PC-3 (cell line): Measurements from ENCODE around the gene ASMTL. TPM values are rescaled to one million over a fixed set of nuclear protein-coding genes. Genes with fewer than 3 reads are reported as not detected.

Experiments used
- ATAC-seq: fragments of 200-7000 bp; cut with Tn5 transposase; 2 replicates; pipeline ENCODE4 v1.9.1; 2020; ENCODE audit warnings: mild to moderate bottlenecking, moderate library complexity
- BruUV-seq: library from RNA; stranded (reverse); fragments of 400-500 nt; replicated peaks from 2 replicates; lab custom pipeline; 2021; lab: Mats Ljungman, UMichigan
- CTCF ChIA-PET: fragments of 300-600 bp; sonication (Branson Sonifier 250); formaldehyde crosslinking; loops from one replicate; lab custom pipeline; 2022; ENCODE audit warnings: antibody characterized with exemption; lab: Charles Lee
- POLR2A ChIA-PET: fragments of 300-600 bp; sonication (Branson Sonifier 250); formaldehyde crosslinking; loops from one replicate; lab custom pipeline; 2022; ENCODE audit warnings: antibody characterized with exemption; ENCODE audit not compliant: unreplicated experiment; lab: Charles Lee
- DNase-seq: peaks from one replicate; pipeline ENCODE4 v3.0.0-alpha.2; 2015
- H2AFZ ChIP-seq: fragments of 300-600 bp; sonication (generic); 2 replicates; pipeline ENCODE4 v1.6.0; 2016; ENCODE audit warnings: antibody characterized with exemption, low read length
- H3F3A ChIP-seq: fragments of 300-600 bp; sonication (generic); one replicate; pipeline ENCODE4 v1.6.0; 2017; ENCODE audit warnings: antibody characterized with exemption, low read length, control low read depth, mild to moderate bottlenecking; ENCODE audit not compliant: unreplicated experiment
- H3K27ac ChIP-seq: fragments of 300-600 bp; sonication (generic); 2 replicates; pipeline ENCODE4 v1.5.1; 2016; ENCODE audit warnings: mild to moderate bottlenecking, low read length
- H3K27me3 ChIP-seq: fragments of 300-600 bp; sonication (generic); 2 replicates; pipeline ENCODE4 v1.6.1; 2016; ENCODE audit warnings: low read length, mixed read lengths
- H3K36me3 ChIP-seq: fragments of 300-600 bp; sonication (generic); 2 replicates; pipeline ENCODE4 v1.6.1; 2016; ENCODE audit warnings: low read depth, mixed run types, low read length, mixed read lengths
- H3K4me1 ChIP-seq: fragments of 300-600 bp; sonication (generic); 2 replicates; pipeline ENCODE4 v1.5.1; 2016; ENCODE audit warnings: low read length; ENCODE audit not compliant: insufficient read depth
- H3K4me2 ChIP-seq: fragments of 300-600 bp; sonication (generic); 2 replicates; pipeline ENCODE4 v1.6.0; 2016; ENCODE audit warnings: low read length
- H3K4me3 ChIP-seq: fragments of 300-600 bp; sonication (generic); 2 replicates; pipeline ENCODE4 v1.5.1; 2016; ENCODE audit warnings: mild to moderate bottlenecking, low read length, mixed read lengths
- H3K79me2 ChIP-seq: fragments of 300-600 bp; sonication (generic); 2 replicates; pipeline ENCODE4 v1.6.1; 2017; ENCODE audit warnings: low read length, mixed read lengths
- H3K9ac ChIP-seq: fragments of 300-600 bp; sonication (generic); 2 replicates; pipeline ENCODE4 v1.6.0; 2016; ENCODE audit warnings: mild to moderate bottlenecking, low read length
- H3K9me2 ChIP-seq: fragments of 300-600 bp; sonication (generic); replicated peaks from 2 replicates; pipeline ENCODE4 v1.6.1; 2016; ENCODE audit warnings: mixed run types, low read length, mixed read lengths
- H3K9me3 ChIP-seq: fragments of 300-600 bp; sonication (generic); 2 replicates; pipeline ENCODE4 v1.6.1; 2016; ENCODE audit warnings: low read length, mixed read lengths
- H4K20me1 ChIP-seq: fragments of 300-600 bp; sonication (generic); 2 replicates; pipeline ENCODE4 v1.6.1; 2016; ENCODE audit warnings: low read length, mixed read lengths
- EZH2 ChIP-seq: fragments of 300-600 bp; sonication (generic); IDR thresholded peaks from one replicate; pipeline ENCODE4 v1.6.1; 2017; ENCODE audit warnings: antibody characterized with exemption, mild to moderate bottlenecking, low read length; ENCODE audit not compliant: unreplicated experiment
- EZH2phosphoT487 ChIP-seq: fragments of 300-600 bp; sonication (generic); IDR thresholded peaks from 2 replicates; pipeline ENCODE4 v1.6.1; 2018; ENCODE audit warnings: mild to moderate bottlenecking, antibody characterized with exemption, low read length, borderline replicate concordance
- intact Hi-C: fragments of 100-400 bp; cut with micrococcal nuclease; formaldehyde crosslinking; loops from 2 replicates; pipeline ENCODE4 v1.9.0; 2023
- total RNA-seq: library from RNA; depleted of rRNA; stranded (reverse); fragments of >200 nt; gene quantifications from 2 replicates; pipeline ENCODE4 v1.2.3, GENCODE V29; 2014
- TF ChIP-seq, protein P1 (sequence below): fragments of 300-600 bp; sonication (generic); conservative IDR thresholded peaks from 2 replicates; pipeline ENCODE4 v1.5.1; 2017; ENCODE audit warnings: antibody characterized with exemption, low read depth, mild to moderate bottlenecking, low read length

The ASMTL gene
- total RNA-seq, 1 experiment from 2014 or later: 6.7 TPM

- no peaks in the 10 kb centered on the region for H3K27me3 ChIP-seq
- POLR2A ChIA-PET: no interaction called here
Measured at GRCh38 chrX:1359477-1359873, 93.2 kb downstream of the ASMTL start.

GRCh38 chrX:1358793-1359476 lies 93.8 kb downstream of the ASMTL start:
- Histone ChIP-seq H3K9me3 (no peaks in the 10 kb centered on the region), H3K9ac (no peak overlapping the region), H3F3A (no peaks in the 10 kb centered on the region), H2AFZ (no peak overlapping the region), H3K36me3 (no peaks in the 10 kb centered on the region), H4K20me1 (no peaks in the 10 kb centered on the region), H3K4me3 (no peak overlapping the region), H3K27ac (no peak overlapping the region), H3K9me2 (no peaks in the 10 kb centered on the region), H3K4me1 (no peaks in the 10 kb centered on the region), H3K4me2 (no peak overlapping the region), H3K27me3 (no peaks in the 10 kb centered on the region), H3K79me2 (no peaks in the 10 kb centered on the region)
- DNase-seq (no peak), ATAC-seq (no peak)
- ChIA-PET CTCF (no interaction called here), POLR2A (no interaction called here)
- BruUV-seq: no TSS peak
- intact Hi-C loops: no loop called here
- TF ChIP-seq EZH2phosphoT487: no peak

More at GRCh38 chrX:1359477-1359873, 93.2 kb downstream of the ASMTL start:
- H3K4me3 ChIP-seq: no peak overlapping the region
- H3F3A ChIP-seq: no peaks in the 10 kb centered on the region
- H4K20me1 ChIP-seq: no peaks in the 10 kb centered on the region
- no peaks in the 10 kb centered on the region for H3K4me1 ChIP-seq
- no peak for DNase-seq
- no peaks in the 10 kb centered on the region for H3K36me3 ChIP-seq
- no peak overlapping the region for H3K4me2 ChIP-seq
- no peak overlapping the region for H3K27ac ChIP-seq
- intact Hi-C loops: no loop called here
- CTCF ChIA-PET: no interaction called here
- no peaks in the 10 kb centered on the region for H3K79me2 ChIP-seq
- no peak overlapping the region for H3K9ac ChIP-seq
- TF ChIP-seq EZH2phosphoT487: no peak
- TF ChIP-seq, protein P1, sequence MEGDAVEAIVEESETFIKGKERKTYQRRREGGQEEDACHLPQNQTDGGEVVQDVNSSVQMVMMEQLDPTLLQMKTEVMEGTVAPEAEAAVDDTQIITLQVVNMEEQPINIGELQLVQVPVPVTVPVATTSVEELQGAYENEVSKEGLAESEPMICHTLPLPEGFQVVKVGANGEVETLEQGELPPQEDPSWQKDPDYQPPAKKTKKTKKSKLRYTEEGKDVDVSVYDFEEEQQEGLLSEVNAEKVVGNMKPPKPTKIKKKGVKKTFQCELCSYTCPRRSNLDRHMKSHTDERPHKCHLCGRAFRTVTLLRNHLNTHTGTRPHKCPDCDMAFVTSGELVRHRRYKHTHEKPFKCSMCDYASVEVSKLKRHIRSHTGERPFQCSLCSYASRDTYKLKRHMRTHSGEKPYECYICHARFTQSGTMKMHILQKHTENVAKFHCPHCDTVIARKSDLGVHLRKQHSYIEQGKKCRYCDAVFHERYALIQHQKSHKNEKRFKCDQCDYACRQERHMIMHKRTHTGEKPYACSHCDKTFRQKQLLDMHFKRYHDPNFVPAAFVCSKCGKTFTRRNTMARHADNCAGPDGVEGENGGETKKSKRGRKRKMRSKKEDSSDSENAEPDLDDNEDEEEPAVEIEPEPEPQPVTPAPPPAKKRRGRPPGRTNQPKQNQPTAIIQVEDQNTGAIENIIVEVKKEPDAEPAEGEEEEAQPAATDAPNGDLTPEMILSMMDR: no peak
- no peak for TF ChIP-seq EZH2
- no peak for ATAC-seq
- no peaks in the 10 kb centered on the region for H3K9me2 ChIP-seq
- no peak overlapping the region for H2AFZ ChIP-seq
- BruUV-seq: no TSS peak
- H3K9me3 ChIP-seq: no peaks in the 10 kb centered on the region

- ChIA-PET CTCF (no interaction called here), POLR2A (no interaction called here)
- H3K79me2 ChIP-seq: no peaks in the 10 kb centered on the region
- no peak overlapping the region for H3K27ac ChIP-seq
- no peaks in the 10 kb centered on the region for H3K9me2 ChIP-seq
- ATAC-seq (no peak), DNase-seq (no peak)
- H3K4me3 ChIP-seq: no peak overlapping the region
- H3K36me3 ChIP-seq: no peaks in the 10 kb centered on the region
- H3F3A ChIP-seq: no peaks in the 10 kb centered on the region
- no peaks in the 10 kb centered on the region for H3K27me3 ChIP-seq
- H3K9ac ChIP-seq: no peak overlapping the region
- no TSS peak for BruUV-seq
- no peak for TF ChIP-seq EZH2
- TF ChIP-seq, protein P1: no peak
- TF ChIP-seq EZH2phosphoT487: no peak
- intact Hi-C loops: no loop called here
- H4K20me1 ChIP-seq: no peaks in the 10 kb centered on the region
- no peaks in the 10 kb centered on the region for H3K9me3 ChIP-seq
- H3K4me1 ChIP-seq: no peaks in the 10 kb centered on the region
- no peak overlapping the region for H3K4me2 ChIP-seq
- H2AFZ ChIP-seq: no peak overlapping the region
Measured at GRCh38 chrX:1357993-1358392, 94.7 kb downstream of the ASMTL start.
